ENCODE measurements around the gene MUC22.
"Not testable (repeated sequence)": the region's sequence is repeated elsewhere in the genome, so short reads cannot be mapped to it uniquely, and the experiment has no call there.

The MUC22 gene

DNA sequence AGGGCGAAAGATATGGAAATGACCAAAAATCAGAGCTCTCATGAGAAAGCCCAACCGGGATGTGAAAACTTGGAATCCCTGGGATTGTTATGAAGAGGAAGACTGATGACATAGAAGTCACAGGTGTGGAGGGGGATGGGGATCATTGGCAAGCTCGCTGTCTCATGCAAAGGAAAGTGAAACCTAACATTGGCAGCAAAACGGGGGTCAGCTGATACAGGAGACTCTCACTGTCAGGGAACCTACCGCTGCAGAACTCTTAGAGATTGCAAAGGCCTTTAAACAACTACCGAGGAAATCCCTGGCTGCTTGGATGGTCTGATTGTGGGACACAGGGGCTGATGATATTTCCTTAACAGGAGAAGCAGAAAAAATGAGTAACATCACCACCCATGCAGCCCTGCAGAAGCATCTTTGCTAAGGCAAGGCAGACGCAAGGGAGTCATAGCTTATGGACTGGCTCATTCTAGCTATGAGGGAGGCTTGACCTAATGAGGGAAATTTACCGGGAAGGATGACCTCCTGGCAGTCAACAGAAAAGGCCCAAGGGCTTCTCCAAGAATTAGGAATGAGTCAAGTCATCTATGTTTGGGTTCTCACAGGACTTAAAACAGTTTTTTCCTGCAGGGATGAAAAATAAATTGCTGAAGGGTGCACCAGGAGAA lies 19.7 kb upstream of the MUC22 start:
- DNase-seq (ENCODE audit: extremely low spot score): no peak
- ChIA-PET CTCF (interaction anchor here (1.9 kb wide), 1 partner anchor 9 kb away, joined by 5 read pairs; no protein-coding TSS in a partner anchor), POLR2A (no interaction called here)
- TF ChIP-seq ARNT (IDR thresholded peaks at IDR 0.05): no peak
- TF ChIP-seq NFRKB (IDR thresholded peaks at IDR 0.05): no peak
- no peak for TF ChIP-seq FOXA1 (IDR thresholded peaks at IDR 0.05)
- no peak for TF ChIP-seq SUZ12 (IDR thresholded peaks at IDR 0.05)
- no peak for TF ChIP-seq FOXM1 (IDR thresholded peaks at IDR 0.05; ENCODE audit: borderline replicate concordance)
- TF ChIP-seq LEF1 (IDR thresholded peaks at IDR 0.05; ENCODE audit: borderline replicate concordance): no peak
- TF ChIP-seq ZNF384 (IDR thresholded peaks at IDR 0.05): no peak
- TF ChIP-seq SP1 (IDR thresholded peaks at IDR 0.05): no peak
- TF ChIP-seq HDGF (IDR thresholded peaks at IDR 0.05; ENCODE audit: borderline replicate concordance): no peak
- TF ChIP-seq FOXK2 (IDR thresholded peaks at IDR 0.05): no peak
- no peak for TF ChIP-seq CTBP1 (IDR thresholded peaks at IDR 0.05; ENCODE audit: borderline replicate concordance)
- TF ChIP-seq TARDBP (IDR thresholded peaks at IDR 0.05): no peak

DNA sequence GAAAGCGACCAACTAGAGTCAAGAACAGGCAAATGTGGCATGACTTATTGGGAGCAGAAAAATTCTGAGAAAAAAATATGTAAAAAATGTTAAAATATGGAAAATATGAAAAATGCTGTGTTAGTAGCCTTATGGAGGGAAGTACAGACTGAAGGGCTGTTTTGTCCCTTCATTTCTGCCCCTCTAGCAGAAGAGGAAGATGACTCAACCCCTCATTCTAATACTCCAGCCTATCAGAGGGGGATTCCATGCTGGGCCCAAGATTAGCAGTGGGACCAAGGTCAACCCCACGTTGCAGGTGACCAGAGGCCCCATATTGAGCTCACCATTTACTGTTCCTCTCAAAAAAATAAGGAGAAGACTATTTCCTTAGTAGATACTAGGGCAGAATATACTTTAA lies 18.4 kb upstream of the MUC22 start:
- CTCF ChIA-PET: interaction anchor here (1.9 kb wide), 1 partner anchor 10 kb away, joined by 5 read pairs; no protein-coding TSS in a partner anchor
- POLR2A ChIA-PET: no interaction called here
- TF ChIP-seq FOXA1 (IDR thresholded peaks at IDR 0.05) (no peak), LEF1 (IDR thresholded peaks at IDR 0.05; ENCODE audit: borderline replicate concordance) (no peak), BHLHE40 (IDR thresholded peaks at IDR 0.05; ENCODE audit: borderline replicate concordance) (no peak), HDGF (IDR thresholded peaks at IDR 0.05; ENCODE audit: borderline replicate concordance) (no peak), ARNT (IDR thresholded peaks at IDR 0.05) (no peak), L3MBTL2 (conservative IDR thresholded peaks at IDR 0.05) (no peak), TARDBP (IDR thresholded peaks at IDR 0.05) (no peak), FOXM1 (IDR thresholded peaks at IDR 0.05; ENCODE audit: borderline replicate concordance) (no peak), CTBP1 (IDR thresholded peaks at IDR 0.05; ENCODE audit: borderline replicate concordance) (no peak), ZNF384 (IDR thresholded peaks at IDR 0.05) (no peak), ELF4 (IDR thresholded peaks at IDR 0.05) (no peak), NFRKB (IDR thresholded peaks at IDR 0.05) (no peak), SP1 (IDR thresholded peaks at IDR 0.05) (no peak), SUZ12 (IDR thresholded peaks at IDR 0.05) (no peak), FOXK2 (IDR thresholded peaks at IDR 0.05) (no peak)
- TF ChIP-seq, protein P1, sequence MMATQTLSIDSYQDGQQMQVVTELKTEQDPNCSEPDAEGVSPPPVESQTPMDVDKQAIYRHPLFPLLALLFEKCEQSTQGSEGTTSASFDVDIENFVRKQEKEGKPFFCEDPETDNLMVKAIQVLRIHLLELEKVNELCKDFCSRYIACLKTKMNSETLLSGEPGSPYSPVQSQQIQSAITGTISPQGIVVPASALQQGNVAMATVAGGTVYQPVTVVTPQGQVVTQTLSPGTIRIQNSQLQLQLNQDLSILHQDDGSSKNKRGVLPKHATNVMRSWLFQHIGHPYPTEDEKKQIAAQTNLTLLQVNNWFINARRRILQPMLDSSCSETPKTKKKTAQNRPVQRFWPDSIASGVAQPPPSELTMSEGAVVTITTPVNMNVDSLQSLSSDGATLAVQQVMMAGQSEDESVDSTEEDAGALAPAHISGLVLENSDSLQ (IDR thresholded peaks at IDR 0.05): no peak
- no peak for DNase-seq (ENCODE audit: extremely low spot score)

DNA sequence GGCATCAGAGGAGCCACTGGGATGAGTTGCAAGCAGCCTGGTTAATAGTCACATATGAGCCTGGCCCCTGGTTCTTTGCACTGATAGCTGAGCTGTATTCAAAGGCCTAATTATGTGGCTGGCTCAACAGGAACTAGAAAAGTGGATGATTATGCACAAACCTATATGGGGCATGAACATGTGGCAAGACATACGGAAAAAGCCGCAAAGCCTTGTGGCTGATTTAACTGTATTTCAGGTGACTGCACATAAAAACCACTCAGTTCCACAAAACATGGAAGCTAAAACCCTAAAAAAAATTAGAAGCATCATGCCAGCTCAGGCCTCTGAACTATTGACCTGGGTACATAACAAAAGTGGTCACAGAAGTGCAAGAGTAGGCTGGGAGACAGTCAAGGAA lies 13.0 kb upstream of the MUC22 start:
- CTCF ChIA-PET: no interaction called here
- no peak for DNase-seq (ENCODE audit: extremely low spot score)
- TF ChIP-seq L3MBTL2 (conservative IDR thresholded peaks at IDR 0.05) (no peak), LEF1 (IDR thresholded peaks at IDR 0.05; ENCODE audit: borderline replicate concordance) (no peak), TARDBP (IDR thresholded peaks at IDR 0.05) (no peak), ELF4 (IDR thresholded peaks at IDR 0.05) (no peak), FOXM1 (IDR thresholded peaks at IDR 0.05; ENCODE audit: borderline replicate concordance) (no peak), NFRKB (IDR thresholded peaks at IDR 0.05) (no peak), SUZ12 (IDR thresholded peaks at IDR 0.05) (no peak), FOXK2 (IDR thresholded peaks at IDR 0.05) (no peak), BHLHE40 (IDR thresholded peaks at IDR 0.05; ENCODE audit: borderline replicate concordance) (no peak), CTBP1 (IDR thresholded peaks at IDR 0.05; ENCODE audit: borderline replicate concordance) (no peak), ARNT (IDR thresholded peaks at IDR 0.05) (no peak)
- POLR2A ChIA-PET: no interaction called here

DNA sequence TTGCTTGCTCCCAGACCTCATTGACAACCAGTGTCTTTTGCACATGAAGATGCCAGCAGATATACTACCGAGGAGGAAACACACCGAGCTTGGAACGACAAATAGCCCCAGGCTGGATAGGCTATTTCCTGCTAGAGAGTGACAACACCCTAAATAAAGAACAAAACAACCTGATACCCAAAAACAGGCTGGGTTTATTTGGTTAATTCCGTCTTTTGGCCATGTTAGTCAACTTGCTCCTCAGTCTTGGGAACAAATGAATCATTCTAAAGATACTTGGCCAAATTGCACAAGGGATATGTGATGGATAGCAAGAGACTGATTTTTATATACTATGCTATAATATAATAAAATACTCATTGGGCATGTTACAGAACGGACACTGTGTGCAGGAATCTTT lies 11.5 kb upstream of the MUC22 start:
- POLR2A ChIA-PET: no interaction called here
- DNase-seq (ENCODE audit: extremely low spot score): no peak
- no peak for TF ChIP-seq FOXM1 (IDR thresholded peaks at IDR 0.05; ENCODE audit: borderline replicate concordance)
- TF ChIP-seq ZNF384 (IDR thresholded peaks at IDR 0.05): no peak
- no peak for TF ChIP-seq ARNT (IDR thresholded peaks at IDR 0.05)
- no peak for TF ChIP-seq TARDBP (IDR thresholded peaks at IDR 0.05)
- TF ChIP-seq SUZ12 (IDR thresholded peaks at IDR 0.05): no peak
- TF ChIP-seq L3MBTL2 (conservative IDR thresholded peaks at IDR 0.05): no peak
- no peak for TF ChIP-seq FOXA1 (IDR thresholded peaks at IDR 0.05)
- TF ChIP-seq CTBP1 (IDR thresholded peaks at IDR 0.05; ENCODE audit: borderline replicate concordance): no peak
- TF ChIP-seq HDGF (IDR thresholded peaks at IDR 0.05; ENCODE audit: borderline replicate concordance): no peak
- TF ChIP-seq, protein P1 (IDR thresholded peaks at IDR 0.05): no peak
- no peak for TF ChIP-seq BHLHE40 (IDR thresholded peaks at IDR 0.05; ENCODE audit: borderline replicate concordance)
- TF ChIP-seq NFRKB (IDR thresholded peaks at IDR 0.05): no peak
- TF ChIP-seq FOXK2 (IDR thresholded peaks at IDR 0.05): no peak
- no peak for TF ChIP-seq ELF4 (IDR thresholded peaks at IDR 0.05)
- TF ChIP-seq SP1 (IDR thresholded peaks at IDR 0.05): no peak
- CTCF ChIA-PET: no interaction called here

DNA sequence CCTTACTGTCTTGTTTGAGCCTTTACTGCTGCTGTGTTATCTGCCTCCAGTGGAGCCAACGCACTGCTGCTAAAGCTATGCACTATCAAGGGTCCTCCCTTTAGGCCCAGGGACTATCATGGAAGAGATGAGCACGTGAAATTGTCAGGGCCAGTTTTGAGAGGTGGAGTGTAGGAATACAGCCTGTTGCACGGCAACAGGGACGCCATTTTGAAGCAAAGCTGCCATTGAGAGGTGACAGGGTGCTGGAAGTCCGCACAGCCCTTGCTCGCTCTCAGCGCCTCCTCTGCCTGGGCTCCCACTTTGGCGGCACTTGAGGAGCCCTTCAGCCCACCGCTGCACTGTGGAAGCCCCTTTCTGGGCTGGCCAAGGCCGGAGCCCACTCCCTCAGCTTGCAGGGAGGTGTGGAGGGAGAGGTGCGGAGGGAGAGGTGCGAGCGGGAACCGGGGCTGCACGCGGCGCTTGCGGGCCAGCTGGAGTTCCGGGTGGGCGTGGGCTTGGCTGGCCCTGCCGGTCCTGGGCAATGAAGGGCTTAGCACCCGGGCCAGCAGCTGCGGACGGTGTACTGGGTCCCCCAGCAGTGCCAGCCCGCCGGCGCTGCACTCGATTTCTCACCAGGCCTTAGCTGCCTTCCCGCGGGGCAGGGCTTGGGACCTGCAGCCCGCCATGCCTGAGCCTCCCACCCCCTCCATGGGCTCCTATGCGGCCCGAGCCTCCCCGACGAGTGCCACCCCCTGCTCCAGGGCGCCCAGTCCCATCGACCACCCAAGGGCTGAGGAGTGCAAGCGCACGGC lies 10.0 kb upstream of the MUC22 start:
- DNase-seq (ENCODE audit: extremely low spot score); POLR2A ChIA-PET: not testable (repeated sequence)
- CTCF ChIA-PET: interaction anchor here (0.9 kb wide), 1 partner anchor 87 kb away, joined by 3 read pairs; no protein-coding TSS in a partner anchor

DNA sequence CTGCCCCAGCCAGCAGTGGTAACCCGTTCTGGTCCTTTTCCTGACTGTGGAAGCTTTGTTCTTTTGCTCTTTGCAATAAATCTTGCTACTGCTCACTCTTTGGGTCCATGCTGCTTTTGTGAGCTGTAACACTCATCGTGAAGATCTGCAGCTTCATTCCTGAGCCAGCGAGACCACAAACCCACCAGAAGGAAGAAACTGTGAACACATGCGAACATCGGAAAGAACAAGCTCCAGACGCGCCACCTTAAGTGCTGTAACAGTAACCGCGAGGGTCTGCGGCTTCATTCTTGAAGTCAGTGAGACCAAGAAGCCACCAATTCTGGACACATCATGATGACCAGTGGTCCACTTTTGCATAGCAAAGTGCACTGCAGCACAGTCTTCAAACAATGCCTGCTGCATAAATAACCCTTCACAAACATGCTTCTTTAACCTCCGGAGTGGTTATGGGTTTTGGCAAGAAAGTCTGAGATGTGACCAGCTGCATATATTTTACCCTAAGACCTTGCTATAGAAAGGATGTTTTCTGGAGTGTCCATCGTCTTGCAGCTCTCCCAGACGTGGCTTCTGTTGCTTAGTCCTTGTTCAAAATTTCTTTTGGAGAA lies 8.9 kb upstream of the MUC22 start:
- POLR2A ChIA-PET: no interaction called here
- no peak for DNase-seq (ENCODE audit: extremely low spot score)
- TF ChIP-seq L3MBTL2 (conservative IDR thresholded peaks at IDR 0.05) (no peak), ZNF384 (IDR thresholded peaks at IDR 0.05) (no peak), FOXA1 (IDR thresholded peaks at IDR 0.05) (no peak), BHLHE40 (IDR thresholded peaks at IDR 0.05; ENCODE audit: borderline replicate concordance) (no peak), SUZ12 (IDR thresholded peaks at IDR 0.05) (no peak), ELF4 (IDR thresholded peaks at IDR 0.05) (no peak), SP1 (IDR thresholded peaks at IDR 0.05) (no peak), CTBP1 (IDR thresholded peaks at IDR 0.05; ENCODE audit: borderline replicate concordance) (no peak)
- CTCF ChIA-PET: no interaction called here

Data from HEK293T (cell line).